HCT116 (cell line): ENCODE data around the gene GGT7. TPM values are rescaled to one million over a fixed set of nuclear protein-coding genes. Genes with fewer than 3 reads are reported as not detected.

Source experiments
- ATAC-seq: fragments of 200-7000 bp; cut with Tn5 transposase; 2 replicates; pipeline ENCODE4 v1.9.1; 2020; ENCODE audit warnings: mild to moderate bottlenecking, moderate library complexity
- BruUV-seq: library from RNA; stranded (reverse); fragments of 400-500 nt; replicated peaks from 2 replicates; lab custom pipeline; 2021; lab: Mats Ljungman, UMichigan
- CTCF ChIA-PET: fragments of 300-600 bp; sonication (Branson Sonifier 250); formaldehyde crosslinking; loops from one replicate; lab custom pipeline; 2021; ENCODE audit warnings: antibody characterized with exemption; lab: Charles Lee
- POLR2A ChIA-PET: fragments of 300-600, 350-600 bp; sonication (Branson Sonifier 250); formaldehyde crosslinking; loops from one replicate; lab custom pipeline; 2021; ENCODE audit warnings: antibody characterized with exemption; lab: Charles Lee
- RAD21 ChIA-PET, 2 experiments: fragments of 300-600 bp; sonication (Branson Sonifier 250); formaldehyde crosslinking; loops; one replicate each; lab custom pipeline; 2023; ENCODE audit warnings: low total read pairs in 2 of 2; ENCODE audit not compliant: uncharacterized antibody in 2 of 2, unreplicated experiment in 2 of 2, low non-redundant PET in 1 of 2; lab: Charles Lee
- DNase-seq: peaks from one replicate; pipeline ENCODE4 v3.0.0-alpha.2; 2010; ENCODE audit warnings: low read depth, low spot score
- H2AFZ ChIP-seq: fragments of 200-600 bp; shearing (Covaris generic), sonication (generic); 2 replicates; pipeline ENCODE4 v1.6.1; 2017; ENCODE audit warnings: low read depth, mixed run types, mixed read lengths, antibody characterized with exemption, low read length; ENCODE audit not compliant: poor library complexity, severe bottlenecking
- H3K27ac ChIP-seq: 2 replicates; pipeline ENCODE4 v1.5.1; 2012; ENCODE audit warnings: low read depth, low read length
- H3K27me3 ChIP-seq: fragments of 200-600 bp; sonication (generic); 2 replicates; pipeline ENCODE4 v1.6.1; 2016; ENCODE audit warnings: mixed run types, low read length, mixed read lengths; ENCODE audit not compliant: insufficient read depth
- H3K36me3 ChIP-seq, 2 experiments: fragments of 200-500 bp in 1 of 2; fragments of 200-600 bp in 1 of 2; sonication (Bioruptor generic) in 1 of 2; sonication (generic) in 1 of 2; 2 replicates each; pipeline versions ENCODE4 v1.5.1 to v1.6.1; 2014 to 2016; ENCODE audit warnings: low read length in 2 of 2, inconsistent platforms in 1 of 2, mixed read lengths in 1 of 2, mixed run types in 1 of 2; ENCODE audit not compliant: insufficient read depth in 2 of 2, control insufficient read depth in 1 of 2
- H3K4me1 ChIP-seq, 2 experiments: fragments of 200-600 bp in 1 of 2; sonication (generic) in 1 of 2; 2 replicates each; pipeline versions ENCODE4 v1.5.1 to v1.6.1; 2012 to 2017; ENCODE audit warnings: low read length in 2 of 2, inconsistent platforms in 1 of 2, mild to moderate bottlenecking in 1 of 2, mixed read lengths in 1 of 2, mixed run types in 1 of 2, moderate library complexity in 1 of 2; ENCODE audit not compliant: insufficient read depth in 2 of 2, control insufficient read depth in 1 of 2
- H3K4me2 ChIP-seq: fragments of 200-600 bp; sonication (generic); 2 replicates; pipeline ENCODE4 v1.6.1; 2017; ENCODE audit warnings: mixed run types, low read length, mixed read lengths
- H3K4me3 ChIP-seq, 2 experiments: fragments of 200-600 bp in 1 of 2; sonication (generic) in 1 of 2; replicated peaks in 1 of 2; 2 replicates each; pipeline ENCODE4 v1.5.1; 2011 to 2016; ENCODE audit warnings: low read length in 2 of 2, control low read depth in 1 of 2, low read depth in 1 of 2, mild to moderate bottlenecking in 1 of 2, mixed read lengths in 1 of 2, mixed run types in 1 of 2
- H3K79me2 ChIP-seq: fragments of 200-600 bp; sonication (generic); 2 replicates; pipeline ENCODE4 v1.6.1; 2017; ENCODE audit warnings: mild to moderate bottlenecking, mixed run types, low read length, moderate library complexity, mixed read lengths; ENCODE audit not compliant: insufficient read depth
- H3K9ac ChIP-seq: fragments of 200-600 bp; sonication (generic); 2 replicates; pipeline ENCODE4 v1.6.1; 2016; ENCODE audit warnings: low read length, mixed read lengths
- H3K9me2 ChIP-seq: fragments of 200-600 bp; sonication (generic), shearing (Covaris generic); 2 replicates; pipeline ENCODE4 v1.6.1; 2017; ENCODE audit warnings: mixed run types, mild to moderate bottlenecking, moderate library complexity; ENCODE audit not compliant: insufficient read depth
- H3K9me3 ChIP-seq, 2 experiments: fragments of 200-500 bp in 1 of 2; fragments of 200-600 bp in 1 of 2; sonication (Bioruptor generic) in 1 of 2; sonication (generic) in 1 of 2; 2 replicates each; pipeline ENCODE4 v1.6.1; 2014 to 2017; ENCODE audit warnings: low read length in 2 of 2, mixed read lengths in 2 of 2, inconsistent platforms in 1 of 2, low read depth in 1 of 2, mild to moderate bottlenecking in 1 of 2, mixed run types in 1 of 2, moderate library complexity in 1 of 2; ENCODE audit not compliant: control insufficient read depth in 1 of 2, insufficient read depth in 1 of 2
- H4K20me1 ChIP-seq: fragments of 200-600 bp; sonication (generic), shearing (Covaris generic); 2 replicates; pipeline ENCODE4 v1.6.1; 2017; ENCODE audit warnings: mixed run types, mild to moderate bottlenecking, moderate library complexity; ENCODE audit not compliant: insufficient read depth
- ATF3 ChIP-seq: IDR thresholded peaks from 2 replicates; pipeline ENCODE4 v1.6.1; 2012
- CBX3 ChIP-seq: IDR thresholded peaks from 2 replicates; pipeline ENCODE4 v1.6.1; 2012; ENCODE audit warnings: low read depth
- CEBPB ChIP-seq: IDR thresholded peaks from 2 replicates; pipeline ENCODE4 v1.6.1; 2012; ENCODE audit warnings: low read depth
- CTCF ChIP-seq, 3 experiments: fragments of 200-600 bp in 1 of 3; sonication (generic) in 1 of 3; IDR thresholded peaks in 2 of 3; conservative IDR thresholded peaks in 1 of 3; 2 replicates each; pipeline ENCODE4 v1.5.1; 2012 to 2017; ENCODE audit warnings: low read depth in 2 of 3, low read length in 2 of 3, antibody characterized with exemption in 1 of 3, borderline replicate concordance in 1 of 3, control low read depth in 1 of 3, mild to moderate bottlenecking in 1 of 3, mixed read lengths in 1 of 3, mixed run types in 1 of 3, moderate library complexity in 1 of 3; ENCODE audit not compliant: insufficient read depth in 1 of 3
- EGR1 ChIP-seq: IDR thresholded peaks from 2 replicates; pipeline ENCODE4 v1.6.1; 2012; ENCODE audit warnings: low read depth
- ELF1 ChIP-seq: IDR thresholded peaks from 2 replicates; pipeline ENCODE4 v1.6.1; 2012; ENCODE audit warnings: low read depth, borderline replicate concordance
- EZH2 ChIP-seq: fragments of 200-600 bp; sonication (generic); IDR thresholded peaks from 2 replicates; pipeline ENCODE4 v1.6.1; 2017; ENCODE audit warnings: antibody characterized with exemption, mixed run types
- EZH2phosphoT487 ChIP-seq: fragments of 200-600 bp; IDR thresholded peaks from 2 replicates; pipeline ENCODE4 v1.6.1; 2018; ENCODE audit warnings: antibody characterized with exemption, borderline replicate concordance
- MAX ChIP-seq: IDR thresholded peaks from 2 replicates; pipeline ENCODE4 v1.6.1; 2012
- POLR2A ChIP-seq: IDR thresholded peaks from 2 replicates; pipeline ENCODE4 v1.7.0; 2011; ENCODE audit warnings: borderline replicate concordance; ENCODE audit not compliant: insufficient read depth, insufficient read length; ENCODE audit errors: extremely low read depth
- POLR2AphosphoS5 ChIP-seq: IDR thresholded peaks from 2 replicates; pipeline ENCODE4 v1.6.1; 2011; ENCODE audit warnings: mild to moderate bottlenecking, low read depth, low read length, moderate library complexity
- REST ChIP-seq: IDR thresholded peaks from 2 replicates; pipeline ENCODE4 v1.6.1; 2012; ENCODE audit warnings: low read depth
- SIN3A ChIP-seq: IDR thresholded peaks from 2 replicates; pipeline ENCODE4 v1.6.1; 2012; ENCODE audit warnings: low read depth
- SP1 ChIP-seq: IDR thresholded peaks from 2 replicates; pipeline ENCODE4 v1.6.1; 2012; ENCODE audit warnings: low read depth
- YY1 ChIP-seq: IDR thresholded peaks from 2 replicates; pipeline ENCODE4 v1.6.1; 2011; ENCODE audit warnings: low read length, low read depth, moderate library complexity, mild to moderate bottlenecking; ENCODE audit not compliant: insufficient replicate concordance; ENCODE audit errors: extremely low read depth
- ZFX ChIP-seq: fragments of 450-650 bp; IDR thresholded peaks from 2 replicates; pipeline ENCODE4 v1.6.1; 2017
- ZNF274 ChIP-seq: fragments of 200-500 bp; sonication (Bioruptor generic); IDR thresholded peaks from 2 replicates; pipeline ENCODE4 v1.6.1; 2014; ENCODE audit warnings: mild to moderate bottlenecking, low read depth, low read length, inconsistent platforms
- intact Hi-C: fragments of 100-400 bp; cut with micrococcal nuclease; formaldehyde crosslinking; loops from 2 replicates; pipeline ENCODE4 v1.10.0; 2022
- total RNA-seq: library from RNA; stranded (reverse); gene quantifications from one replicate; pipeline ENCODE4 v1.2.1, GENCODE V29; 2021; ENCODE audit not compliant: unreplicated experiment

GGT7 gene
- total RNA-seq, 1 experiment from 2014 or later: 9.4 TPM

- RAD21 ChIA-PET: no interaction called here
- H2AFZ ChIP-seq: peak within 1 kb of the TSS; percentile 97
- no peaks in the 10 kb centered on the region for H3K27me3 ChIP-seq
- CTCF ChIA-PET: interaction anchor here (1.1 kb wide), 1 partner anchor 9 kb away, joined by 4 read pairs; no protein-coding TSS in a partner anchor
- H3K27ac ChIP-seq: peak within 1 kb of the TSS; percentile 84
- H3K79me2 ChIP-seq: peaks cover 43% of the 10 kb centered on the region
- peak within 1 kb of the TSS; percentile 79 to 98 for H3K4me3 ChIP-seq
- TF ChIP-seq CBX3 (peak; percentile 53; the same call in 1 of the 2 replicates), YY1 (no peak), SIN3A (peak; percentile 47; the same call in 1 of the 2 replicates), POLR2AphosphoS5 (peak; percentile 85), EZH2phosphoT487 (no peak), ELF1 (no peak), ATF3 (no peak), REST (no peak), EGR1 (no peak), EZH2 (no peak), CTCF (IDR thresholded peaks at IDR 0.05 in 2 of 3, conservative IDR thresholded peaks at IDR 0.05 in 1 of 3; ENCODE audit: borderline replicate concordance in 1 of 3, insufficient read depth in 1 of 3, low read depth in 2 of 3, low read length in 2 of 3) (no peak), SP1 (peak; percentile 21), MAX (peak; percentile 70), ZNF274 (no peak), ZFX (peak; percentile 89), CEBPB (no peak), POLR2A (peak; percentile 63)
- H4K20me1 ChIP-seq: peaks cover 4% of the 10 kb centered on the region; the same call in 1 of the 2 replicates
- BruUV-seq: TSS peak; percentile 94
- peak within 1 kb of the TSS; percentile 82 for H3K4me2 ChIP-seq
- H3K36me3 ChIP-seq: no peaks in the 10 kb centered on the region
- peaks cover 15% of the 10 kb centered on the region in 2 experiments for H3K4me1 ChIP-seq
- H3K9me3 ChIP-seq: no peaks in the 10 kb centered on the region
- peak within 1 kb of the TSS; percentile 93 for H3K9ac ChIP-seq
- POLR2A ChIA-PET: interaction anchor here (0.5 to 1.0 kb wide), 3 partner anchors 65 to 258 kb away, joined by 3 to 4 read pairs (median 3); partner anchors contain the start of genes GSS and MYH7B
- DNase-seq (peak; percentile 50), ATAC-seq (peak; percentile 74)
- intact Hi-C loops: no loop called here
- H3K9me2 ChIP-seq: no peaks in the 10 kb centered on the region
Observed at GRCh38 chr20:34825530-34826362, 46.9 kb downstream of the GGT7 start, which contains the start of gene NCOA6. Gene NCOA6, minus strand, starts transcription at chr20:34825651. Its CDS starts 43,296 bp downstream, at chr20:34782355.
